Natural killer cell (primary cell): Measurements from ENCODE around the gene MS4A6E. TPM values are rescaled to one million over a fixed set of nuclear protein-coding genes. Genes with fewer than 3 reads are reported as not detected.
A peak's percentile ranks its signal among the peaks of the same experiment; 100 is the strongest.

Experiments
- ATAC-seq, 3 donors: fragments of 150-1000 bp in 2 of 3; fragments of 200-7000 bp in 1 of 3; cut with Tn5 transposase; 1 replicate in 1 of 3; 2 replicates in 2 of 3; pipeline ENCODE4 v1.10.0; 2021; ENCODE audit warnings: mild to moderate bottlenecking in 2 of 3, moderate library complexity in 2 of 3
- DNase-seq, 2 donors: peaks; one replicate each; pipeline versions ENCODE4 v3.0.0 to v3.0.0-alpha.2; 2013 to 2021; ENCODE audit warnings: mixed read lengths in 1 of 2
- H3K27ac ChIP-seq: one replicate; pipeline ENCODE4 v1.5.1; 2013; ENCODE audit warnings: mild to moderate bottlenecking, low read length
- H3K27me3 ChIP-seq: one replicate; pipeline ENCODE4 v1.6.1; 2013; ENCODE audit warnings: low read length; ENCODE audit not compliant: control insufficient read depth, insufficient read depth
- H3K36me3 ChIP-seq: one replicate; pipeline ENCODE4 v1.6.1; 2013; ENCODE audit warnings: low read length; ENCODE audit not compliant: control insufficient read depth, insufficient read depth
- H3K4me1 ChIP-seq: one replicate; pipeline ENCODE4 v1.6.1; 2013; ENCODE audit warnings: low read length; ENCODE audit not compliant: control insufficient read depth, insufficient read depth
- H3K4me3 ChIP-seq: one replicate; pipeline ENCODE4 v1.5.1; 2013; ENCODE audit warnings: low read length
- H3K9me3 ChIP-seq: one replicate; pipeline ENCODE4 v1.6.1; 2013; ENCODE audit warnings: low read length; ENCODE audit not compliant: control insufficient read depth, insufficient read depth
- H3K27ac Mint-ChIP-seq, 2 donors: one replicate each; pipeline ENCODE4 v1.8.0; 2022; ENCODE audit warnings: mild to moderate bottlenecking in 2 of 2, mixed read lengths in 2 of 2, moderate library complexity in 1 of 2
- H3K27me3 Mint-ChIP-seq, 2 donors: one replicate each; pipeline ENCODE4 v1.8.0; 2022; ENCODE audit warnings: low read depth in 2 of 2, mixed read lengths in 2 of 2
- H3K36me3 Mint-ChIP-seq: one replicate; pipeline ENCODE4 v1.8.0; 2022; ENCODE audit warnings: mixed read lengths
- H3K4me1 Mint-ChIP-seq, 2 donors: one replicate each; pipeline ENCODE4 v1.8.0; 2022; ENCODE audit warnings: mixed read lengths in 2 of 2
- H3K4me3 Mint-ChIP-seq: one replicate; pipeline ENCODE4 v1.8.0; 2022; ENCODE audit warnings: mild to moderate bottlenecking, moderate library complexity, mixed read lengths
- H3K9me3 Mint-ChIP-seq, 2 donors: one replicate each; pipeline ENCODE4 v1.8.0; 2022; ENCODE audit warnings: mixed read lengths in 2 of 2
- WGBS: methylation state at CpG from one replicate; pipeline ENCODE4 v1.1.7; 2013; ENCODE audit warnings: missing lambda C conversion rate; ENCODE audit not compliant: insufficient coverage; 5-methylcytosine and 5-hydroxymethylcytosine counted together
- intact Hi-C: fragments of 100-400 bp; cut with micrococcal nuclease; formaldehyde crosslinking; loops from one replicate; pipeline ENCODE4 v1.14.2; 2022
- total RNA-seq, 4 donors: library from RNA; stranded (reverse); fragments of 120-200 nt in 1 of 4; gene quantifications; one replicate each; pipeline versions ENCODE4 v1.2.3 to v1.2.4, GENCODE V29; 2013 to 2022
- TF ChIP-seq, protein P1 (sequence below): fragments of 200-600 bp; IDR thresholded peaks from one replicate; pipeline ENCODE4 v1.8.0; 2022; ENCODE audit warnings: antibody characterized with exemption

Gene MS4A6E
- total RNA-seq, 3 donors from 2014 or later (not counting 1 experiment from before 2014, with no cell fraction given) = not detected

DNA sequence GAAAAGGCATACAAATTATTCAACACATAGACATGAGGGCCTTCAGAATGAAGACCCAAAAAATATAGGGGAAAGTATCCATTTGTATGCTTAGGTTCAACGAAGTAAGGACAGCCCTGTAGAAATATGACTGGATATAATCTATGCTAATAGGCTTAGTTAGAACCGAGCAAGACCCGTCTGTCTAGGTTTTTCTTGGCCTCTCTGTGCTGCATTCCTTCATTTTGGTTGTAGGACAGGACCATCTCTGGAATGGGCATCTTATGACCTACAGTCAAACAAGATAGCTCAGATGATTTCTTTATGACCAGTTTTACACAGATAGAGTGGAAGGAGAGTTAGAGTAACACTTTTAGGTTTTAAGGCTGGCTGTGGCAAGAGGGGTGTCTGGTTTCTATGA lies 45.7 kb downstream of the MS4A6E start:
- no peak for DNase-seq
- no peak overlapping the region for H3K4me3 Mint-ChIP-seq
- H3K36me3 ChIP-seq = no peaks in the 10 kb centered on the region
- WGBS = 86% methylated on average over 3 of the region's 3 CpGs
- H3K36me3 Mint-ChIP-seq = no peaks in the 10 kb centered on the region
- H3K9me3 ChIP-seq = no peaks in the 10 kb centered on the region
- ATAC-seq = no peak
- H3K27me3 Mint-ChIP-seq = peaks cover 0 to 8% of the 10 kb centered on the region in 2 donors
- no peaks in the 10 kb centered on the region for H3K9me3 Mint-ChIP-seq
- peaks cover 0 to under 1% of the 10 kb centered on the region in 2 donors for H3K4me1 Mint-ChIP-seq
- H3K4me1 ChIP-seq = peaks cover 10% of the 10 kb centered on the region
- no peak overlapping the region for H3K27ac ChIP-seq
- H3K27me3 ChIP-seq = no peaks in the 10 kb centered on the region
- H3K27ac Mint-ChIP-seq = no peak overlapping the region
- TF ChIP-seq, protein P1, sequence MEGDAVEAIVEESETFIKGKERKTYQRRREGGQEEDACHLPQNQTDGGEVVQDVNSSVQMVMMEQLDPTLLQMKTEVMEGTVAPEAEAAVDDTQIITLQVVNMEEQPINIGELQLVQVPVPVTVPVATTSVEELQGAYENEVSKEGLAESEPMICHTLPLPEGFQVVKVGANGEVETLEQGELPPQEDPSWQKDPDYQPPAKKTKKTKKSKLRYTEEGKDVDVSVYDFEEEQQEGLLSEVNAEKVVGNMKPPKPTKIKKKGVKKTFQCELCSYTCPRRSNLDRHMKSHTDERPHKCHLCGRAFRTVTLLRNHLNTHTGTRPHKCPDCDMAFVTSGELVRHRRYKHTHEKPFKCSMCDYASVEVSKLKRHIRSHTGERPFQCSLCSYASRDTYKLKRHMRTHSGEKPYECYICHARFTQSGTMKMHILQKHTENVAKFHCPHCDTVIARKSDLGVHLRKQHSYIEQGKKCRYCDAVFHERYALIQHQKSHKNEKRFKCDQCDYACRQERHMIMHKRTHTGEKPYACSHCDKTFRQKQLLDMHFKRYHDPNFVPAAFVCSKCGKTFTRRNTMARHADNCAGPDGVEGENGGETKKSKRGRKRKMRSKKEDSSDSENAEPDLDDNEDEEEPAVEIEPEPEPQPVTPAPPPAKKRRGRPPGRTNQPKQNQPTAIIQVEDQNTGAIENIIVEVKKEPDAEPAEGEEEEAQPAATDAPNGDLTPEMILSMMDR = peak; percentile 6
- intact Hi-C loops = no loop called here
- no peak overlapping the region for H3K4me3 ChIP-seq

DNA sequence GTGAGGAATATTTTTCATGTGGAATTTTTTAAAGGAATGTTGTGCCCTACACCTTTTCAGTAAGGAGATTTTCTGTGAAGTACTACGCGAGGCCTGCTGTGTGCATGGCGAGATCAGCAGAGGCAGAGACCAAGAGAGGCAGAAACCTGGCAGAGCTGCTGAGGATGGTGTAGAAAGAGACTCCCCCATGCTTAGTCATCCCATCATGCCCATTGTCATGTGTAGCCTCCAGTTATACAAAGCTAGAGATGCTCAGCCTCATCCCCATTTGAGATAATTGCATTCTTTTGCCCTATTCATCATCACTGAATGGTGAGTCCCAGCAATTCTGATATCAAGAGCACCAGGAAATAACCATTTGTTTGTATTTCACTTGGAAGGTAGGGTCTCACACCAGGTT lies 48.3 kb downstream of the MS4A6E start:
- no peak for ATAC-seq
- Mint-ChIP-seq H3K9me3 (no peaks in the 10 kb centered on the region), H3K4me3 (no peak overlapping the region), H3K4me1 (peaks cover 6 to 9% of the 10 kb centered on the region in 2 donors), H3K27ac (no peak overlapping the region), H3K36me3 (no peaks in the 10 kb centered on the region), H3K27me3 (peaks cover 0 to 10% of the 10 kb centered on the region in 2 donors)
- H3K27me3 ChIP-seq = no peaks in the 10 kb centered on the region
- H3K27ac ChIP-seq = no peak overlapping the region
- intact Hi-C loops = no loop called here
- no peaks in the 10 kb centered on the region for H3K9me3 ChIP-seq
- H3K4me1 ChIP-seq = peaks cover 9% of the 10 kb centered on the region
- 90% methylated on average over 3 of the region's 3 CpGs for WGBS
- no peaks in the 10 kb centered on the region for H3K36me3 ChIP-seq
- no peak for DNase-seq
- TF ChIP-seq, protein P1 = no peak
- H3K4me3 ChIP-seq = no peak overlapping the region

DNA sequence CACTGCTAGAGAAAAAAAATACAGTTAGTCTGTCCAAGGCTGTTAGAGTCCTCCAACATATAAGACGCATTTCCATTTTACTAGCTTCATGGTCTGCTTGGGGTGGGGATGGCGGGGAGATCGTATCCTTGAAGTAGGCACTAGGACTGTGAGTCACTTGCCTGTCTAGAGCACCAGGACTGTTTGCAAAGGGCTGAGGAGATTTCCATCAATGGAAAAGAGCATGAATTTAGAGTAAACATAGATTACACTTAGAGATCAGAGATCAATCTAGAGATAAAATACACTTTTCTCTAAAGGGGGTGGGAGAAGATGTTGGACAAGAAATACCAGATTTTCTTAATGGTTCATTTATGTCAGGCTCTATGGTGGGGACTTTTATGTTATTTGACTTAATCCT lies 49.5 kb downstream of the MS4A6E start:
- Histone ChIP-seq H3K9me3 (no peaks in the 10 kb centered on the region), H3K4me1 (peaks cover 9% of the 10 kb centered on the region), H3K36me3 (no peaks in the 10 kb centered on the region), H3K4me3 (no peak overlapping the region), H3K27me3 (no peaks in the 10 kb centered on the region), H3K27ac (no peak overlapping the region)
- Mint-ChIP-seq H3K36me3 (no peaks in the 10 kb centered on the region), H3K27me3 (peaks cover 0 to 10% of the 10 kb centered on the region in 2 donors), H3K4me1 (peaks cover 6 to 9% of the 10 kb centered on the region in 2 donors), H3K9me3 (no peaks in the 10 kb centered on the region), H3K27ac (no peak overlapping the region), H3K4me3 (no peak overlapping the region)
- WGBS = 90% methylated on average over 3 of the region's 3 CpGs
- intact Hi-C loops = no loop called here
- TF ChIP-seq, protein P1 = no peak
- ATAC-seq (no peak), DNase-seq (no peak)
